Spleen (tissue), 11 donors: ENCODE results near the gene TCF7. TPM values are rescaled to one million over a fixed set of nuclear protein-coding genes. Genes with fewer than 3 reads are reported as not detected.

ENCODE experiments used
- DNase-seq: peaks from one replicate; pipeline ENCODE4 v3.0.0-alpha.2; 2020
- H3K27ac ChIP-seq, 8 donors: fragments of 200-600 bp; sonication (generic) in 7 of 8; 1 replicate in 4 of 8; 2 replicates in 4 of 8; pipeline versions ENCODE4 v1.5.0 to v1.8.0; 2016 to 2021; ENCODE audit warnings: inconsistent platforms in 4 of 8, mild to moderate bottlenecking in 4 of 8, moderate library complexity in 1 of 8
- H3K27me3 ChIP-seq, 7 donors: fragments of 200-600 bp; sonication (generic) in 6 of 7; replicated peaks in 1 of 7; 1 replicate in 4 of 7; 2 replicates in 3 of 7; pipeline versions ENCODE4 v1.5.0 to v1.8.0; 2016 to 2021; ENCODE audit warnings: inconsistent platforms in 3 of 7, mild to moderate bottlenecking in 1 of 7
- H3K36me3 ChIP-seq, 6 donors: fragments of 200-600 bp; sonication (generic) in 5 of 6; 1 replicate in 4 of 6; 2 replicates in 2 of 6; pipeline versions ENCODE4 v1.5.0 to v1.8.0; 2016 to 2021; ENCODE audit warnings: inconsistent platforms in 2 of 6
- H3K4me1 ChIP-seq, 6 donors: fragments of 200-600 bp; sonication (generic) in 5 of 6; 1 replicate in 3 of 6; 2 replicates in 3 of 6; pipeline versions ENCODE4 v1.5.0 to v1.8.0; 2016 to 2021; ENCODE audit warnings: inconsistent platforms in 3 of 6
- H3K4me3 ChIP-seq, 8 donors: fragments of 200-600 bp; sonication (generic) in 7 of 8; 1 replicate in 4 of 8; 2 replicates in 4 of 8; pipeline versions ENCODE4 v1.5.0 to v1.8.0; 2016 to 2021; ENCODE audit warnings: inconsistent platforms in 4 of 8, mild to moderate bottlenecking in 4 of 8, moderate library complexity in 2 of 8
- H3K9me3 ChIP-seq, 8 donors: fragments of 200-600 bp; sonication (generic) in 7 of 8; 1 replicate in 4 of 8; 2 replicates in 4 of 8; pipeline versions ENCODE4 v1.5.0 to v1.8.0; 2016 to 2021; ENCODE audit warnings: inconsistent platforms in 4 of 8
- CTCF ChIP-seq, 11 experiments: fragments of 200-600 bp in 7 of 11; fragments of 450-650 bp in 4 of 11; sonication (generic) in 4 of 11; IDR thresholded peaks in 8 of 11; conservative IDR thresholded peaks in 3 of 11; 1 replicate in 7 of 11; 2 replicates in 4 of 11; pipeline versions ENCODE4 v1.4.0 to v1.8.0; 2016 to 2021; ENCODE audit warnings: antibody characterized with exemption in 11 of 11, inconsistent platforms in 4 of 11, mild to moderate bottlenecking in 1 of 11
- POLR2A ChIP-seq, 3 donors: fragments of 450-650 bp; IDR thresholded peaks; one replicate each; pipeline ENCODE4 v1.5.1; 2017; ENCODE audit warnings: antibody characterized with exemption in 3 of 3, mild to moderate bottlenecking in 1 of 3
- POLR2AphosphoS5 ChIP-seq, 3 donors: sonication (generic); formaldehyde crosslinking; IDR thresholded peaks; one replicate each; pipeline ENCODE4 v1.5.1; 2017; ENCODE audit warnings: antibody characterized with exemption in 3 of 3
- WGBS, 5 donors: extraction: QIAGEN DNeasy Blood & Tissue Kit in 3 of 5; methylation state at CpG; one replicate each; pipeline versions ENCODE4 v1.1.5 to v1.1.7; 2013 to 2018; 5-methylcytosine and 5-hydroxymethylcytosine counted together
- intact Hi-C: fragments of 100-400 bp; cut with DNase I; formaldehyde crosslinking; loops from one replicate; pipeline ENCODE4 v1.15.0; 2023; ENCODE audit warnings: low total_unique reads
- polyA plus RNA-seq, 3 donors: library from polyadenylated mRNA; stranded (reverse); fragments of 200-250 nt; gene quantifications; one replicate each; pipeline ENCODE4 v1.2.1, GENCODE V29; 2013
- total RNA-seq, 7 donors: library from RNA; depleted of rRNA in 3 of 7; stranded (reverse); fragments of >200 nt in 3 of 7; fragmentation: NEBNext Ultra II Directional in 4 of 7; extraction: Animal tissue kit (Norgen Biotek cat#: 25700) in 4 of 7; gene quantifications; one replicate each; pipeline versions ENCODE4 v1.1.0 to v1.2.1, GENCODE V29; 2016 to 2021
- donor health status: healthy with polysubstance abuse.
- donor health status: DM: no; HTN: no; CAD: no; lungs with moderate emphysema.
- donor health status: DM: no; HTN: no; CAD: no.
- donor health status: Bipolar disorder and iron deficiency.
- donor health status: healthy.
- donor health status: DM: no; HTN: no; CAD: no.
- donor health status: DM: yes; HTN: yes; CAD: no.

TCF7 gene
- total and polyA plus RNA-seq, 10 donors, result 13.7 to 88.3 (median 36.8) TPM

- intact Hi-C loops, result no loop called here
- peaks cover 0 to 36% (median 9%) of the 10 kb centered on the region in 6 donors for H3K36me3 ChIP-seq
- TF ChIP-seq POLR2AphosphoS5 (IDR thresholded peaks at IDR 0.05), result peak in 1 of 3 donors; percentile 40
- no peak for TF ChIP-seq CTCF (IDR thresholded peaks at IDR 0.05 in 8 of 11, conservative IDR thresholded peaks at IDR 0.05 in 3 of 11)
- H3K9me3 ChIP-seq, result no peaks in the 10 kb centered on the region
- H3K4me3 ChIP-seq, result peak overlapping the region in 2 of 8 donors; percentile 27 to 58
- H3K4me1 ChIP-seq, result peaks cover 30 to 100% (median 96%) of the 10 kb centered on the region in 6 donors
- no peaks in the 10 kb centered on the region for H3K27me3 ChIP-seq
- DNase-seq, result no peak
- WGBS, 5 donors, result 79 to 92% (median 87%) methylated on average over 5 of the region's 5 CpGs
- peak overlapping the region in 6 of 8 donors; percentile 10 to 88 (median 62) for H3K27ac ChIP-seq
These were observed 14.1 kb downstream of the TCF7 start for GRCh38 chr5:134128648-134128995.

GRCh38 chr5:134129411-134130238 lies 15.1 kb downstream of the TCF7 start:
- H3K27me3 ChIP-seq, result no peaks in the 10 kb centered on the region
- peaks cover 0 to 46% (median 15%) of the 10 kb centered on the region in 6 donors for H3K36me3 ChIP-seq
- peak overlapping the region in 6 of 8 donors; percentile 10 to 88 (median 62) for H3K27ac ChIP-seq
- H3K4me3 ChIP-seq, result peak overlapping the region in 5 of 8 donors; percentile 0 to 58 (median 20)
- 68 to 79% (median 71%) methylated on average over 18 to 25 of the region's 25 CpGs for WGBS, 5 donors
- H3K4me1 ChIP-seq, result peaks cover 30 to 100% (median 95%) of the 10 kb centered on the region in 6 donors
- intact Hi-C loops, result no loop called here
- peak; percentile 80 for DNase-seq
- H3K9me3 ChIP-seq, result no peaks in the 10 kb centered on the region
- TF ChIP-seq POLR2AphosphoS5 (IDR thresholded peaks at IDR 0.05), result peak; percentile 65 to 69 (median 65)
- no peak for TF ChIP-seq CTCF (IDR thresholded peaks at IDR 0.05 in 8 of 11, conservative IDR thresholded peaks at IDR 0.05 in 3 of 11)

- 74 to 88% (median 78%) methylated on average over 8 of the region's 8 CpGs for WGBS, 5 donors
- intact Hi-C loops, result no loop called here
- TF ChIP-seq POLR2AphosphoS5 (IDR thresholded peaks at IDR 0.05) (no peak), CTCF (IDR thresholded peaks at IDR 0.05 in 8 of 11, conservative IDR thresholded peaks at IDR 0.05 in 3 of 11) (no peak), POLR2A (IDR thresholded peaks at IDR 0.05) (no peak)
- no peaks in the 10 kb centered on the region for H3K9me3 ChIP-seq
- peak overlapping the region; percentile 10 to 88 (median 54) for H3K27ac ChIP-seq
- peak; percentile 73 for DNase-seq
- peaks cover 32 to 100% (median 94%) of the 10 kb centered on the region in 6 donors for H3K4me1 ChIP-seq
- H3K36me3 ChIP-seq, result peaks cover 0 to 53% (median 18%) of the 10 kb centered on the region in 6 donors
- peak overlapping the region in 3 of 8 donors; percentile 20 to 58 (median 27) for H3K4me3 ChIP-seq
- H3K27me3 ChIP-seq, result no peaks in the 10 kb centered on the region
These were observed 15.9 kb downstream of the TCF7 start for GRCh38 chr5:134130239-134130945.

GRCh38 chr5:134131165-134131564 lies 16.7 kb downstream of the TCF7 start:
- TF ChIP-seq CTCF (IDR thresholded peaks at IDR 0.05 in 8 of 11, conservative IDR thresholded peaks at IDR 0.05 in 3 of 11), result no peak
- no peak for TF ChIP-seq POLR2AphosphoS5 (IDR thresholded peaks at IDR 0.05)
- TF ChIP-seq POLR2A (IDR thresholded peaks at IDR 0.05), result no peak
- Histone ChIP-seq H3K4me1 (peaks cover 28 to 100% (median 93%) of the 10 kb centered on the region in 6 donors), H3K36me3 (peaks cover 0 to 61% (median 20%) of the 10 kb centered on the region in 6 donors), H3K27ac (peak overlapping the region in 7 of 8 donors; percentile 24 to 88 (median 64)), H3K4me3 (no peak overlapping the region), H3K9me3 (no peaks in the 10 kb centered on the region), H3K27me3 (no peaks in the 10 kb centered on the region)
- DNase-seq, result peak; percentile 44
- intact Hi-C loops, result no loop called here
- 72 to 87% (median 75%) methylated on average over 3 of the region's 3 CpGs for WGBS, 5 donors
